Islet of Langerhans (tissue), 1 donor: Measurements from ENCODE around the gene CLEC16A.

ENCODE experiments used
- FAIRE-seq: peaks from one replicate; lab custom pipeline; 2011; peaks lifted over from hg19 to GRCh38; lab: Jason Lieb, UNC

CLEC16A gene

GRCh38 chr16:11020792-11021551 lies 76.6 kb downstream of the CLEC16A start:
- FAIRE-seq: no peak

- no peak for FAIRE-seq
These were observed 77.6 kb downstream of the CLEC16A start for GRCh38 chr16:11022002-11022401.

- no peak for FAIRE-seq
These were observed 79.1 kb downstream of the CLEC16A start for GRCh38 chr16:11023262-11024039.

- no peak for FAIRE-seq
These were observed 80.1 kb downstream of the CLEC16A start for GRCh38 chr16:11024333-11025053.

- no peak for FAIRE-seq
These were observed 80.8 kb downstream of the CLEC16A start for GRCh38 chr16:11025120-11025531.

- no peak for FAIRE-seq
These were observed 85.6 kb downstream of the CLEC16A start for GRCh38 chr16:11029948-11030347.

GRCh38 chr16:11030990-11031510 lies 86.7 kb downstream of the CLEC16A start:
- FAIRE-seq: no peak

- no peak for FAIRE-seq
These were observed 87.9 kb downstream of the CLEC16A start for GRCh38 chr16:11032000-11032921.

- FAIRE-seq: no peak
These were observed 88.5 kb downstream of the CLEC16A start for GRCh38 chr16:11032922-11033291.

- no peak for FAIRE-seq
These were observed 89.5 kb downstream of the CLEC16A start for GRCh38 chr16:11033629-11034420.

GRCh38 chr16:11034481-11034931 lies 90.1 kb downstream of the CLEC16A start:
- FAIRE-seq: no peak

- no peak for FAIRE-seq
These were observed 90.7 kb downstream of the CLEC16A start for GRCh38 chr16:11035096-11035495.

GRCh38 chr16:11036040-11036439 lies 91.7 kb downstream of the CLEC16A start:
- no peak for FAIRE-seq

GRCh38 chr16:11036868-11037410 lies 92.6 kb downstream of the CLEC16A start:
- no peak for FAIRE-seq

- no peak for FAIRE-seq
These were observed 93.9 kb downstream of the CLEC16A start for GRCh38 chr16:11038305-11038704.

GRCh38 chr16:11038777-11039176 lies 94.4 kb downstream of the CLEC16A start:
- FAIRE-seq: no peak

- no peak for FAIRE-seq
These were observed 95.4 kb downstream of the CLEC16A start for GRCh38 chr16:11039726-11040125.

- no peak for FAIRE-seq
These were observed 97.8 kb downstream of the CLEC16A start for GRCh38 chr16:11042191-11042590.

- no peak for FAIRE-seq
These were observed 101.1 kb downstream of the CLEC16A start for GRCh38 chr16:11045441-11045840.

- no peak for FAIRE-seq
These were observed 101.5 kb downstream of the CLEC16A start for GRCh38 chr16:11045846-11046245.
